Fibroblast of lung (primary cell): Measurements from ENCODE around the gene BTRC.

Experiments
- EZH2 ChIP-seq: IDR thresholded peaks from 2 replicates; pipeline ENCODE4 v1.5.1; 2012; ENCODE audit warnings: low read length, control low read depth, mild to moderate bottlenecking; ENCODE audit errors: missing control alignments
- TF ChIP-seq, protein P1 (sequence below), 2 donors: IDR thresholded peaks in 1 of 2; conservative IDR thresholded peaks in 1 of 2; 1 replicate in 1 of 2; 2 replicates in 1 of 2; pipeline ENCODE4 v1.5.1; 2011 to 2012; ENCODE audit warnings: low read length in 2 of 2, control low read depth in 1 of 2, inconsistent platforms in 1 of 2, low read depth in 1 of 2, mild to moderate bottlenecking in 1 of 2

DNA sequence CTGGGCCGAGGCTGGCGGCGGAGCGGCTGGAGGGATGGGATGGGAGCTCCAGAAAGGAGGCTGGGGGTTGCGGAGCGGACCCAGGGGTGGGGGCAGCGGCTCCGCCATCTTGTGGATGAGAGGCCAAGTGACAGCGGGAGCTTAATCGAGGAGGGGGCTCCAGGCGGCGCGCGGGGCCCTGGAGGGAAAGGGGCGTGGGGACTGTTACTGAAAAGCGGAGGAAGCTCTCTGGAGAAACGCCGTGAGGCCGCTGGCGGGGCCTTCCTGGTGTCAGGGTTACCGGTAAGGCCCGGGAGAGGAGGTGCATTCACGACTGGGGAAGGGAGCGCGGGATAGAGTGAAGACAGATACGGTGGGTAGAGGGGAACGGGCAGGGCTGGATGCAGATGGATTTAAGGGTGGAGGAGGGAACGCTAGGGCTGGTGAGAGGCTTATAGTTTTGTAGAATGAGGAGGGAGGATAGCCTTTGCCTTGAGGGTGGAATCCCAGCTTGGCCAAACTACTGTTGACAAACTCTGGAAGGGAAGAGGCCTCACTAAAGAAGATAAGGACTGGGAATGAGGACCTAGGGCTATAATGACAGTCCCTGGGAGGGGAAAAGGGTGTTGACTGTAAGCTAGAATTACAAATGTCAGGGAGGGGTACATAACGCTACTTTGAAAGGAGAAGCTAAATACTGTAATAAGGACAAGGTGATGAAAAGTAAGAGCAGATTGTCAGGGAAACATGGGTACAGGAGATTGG is 535 bp downstream of the BTRC start:
- TF ChIP-seq, protein P1, sequence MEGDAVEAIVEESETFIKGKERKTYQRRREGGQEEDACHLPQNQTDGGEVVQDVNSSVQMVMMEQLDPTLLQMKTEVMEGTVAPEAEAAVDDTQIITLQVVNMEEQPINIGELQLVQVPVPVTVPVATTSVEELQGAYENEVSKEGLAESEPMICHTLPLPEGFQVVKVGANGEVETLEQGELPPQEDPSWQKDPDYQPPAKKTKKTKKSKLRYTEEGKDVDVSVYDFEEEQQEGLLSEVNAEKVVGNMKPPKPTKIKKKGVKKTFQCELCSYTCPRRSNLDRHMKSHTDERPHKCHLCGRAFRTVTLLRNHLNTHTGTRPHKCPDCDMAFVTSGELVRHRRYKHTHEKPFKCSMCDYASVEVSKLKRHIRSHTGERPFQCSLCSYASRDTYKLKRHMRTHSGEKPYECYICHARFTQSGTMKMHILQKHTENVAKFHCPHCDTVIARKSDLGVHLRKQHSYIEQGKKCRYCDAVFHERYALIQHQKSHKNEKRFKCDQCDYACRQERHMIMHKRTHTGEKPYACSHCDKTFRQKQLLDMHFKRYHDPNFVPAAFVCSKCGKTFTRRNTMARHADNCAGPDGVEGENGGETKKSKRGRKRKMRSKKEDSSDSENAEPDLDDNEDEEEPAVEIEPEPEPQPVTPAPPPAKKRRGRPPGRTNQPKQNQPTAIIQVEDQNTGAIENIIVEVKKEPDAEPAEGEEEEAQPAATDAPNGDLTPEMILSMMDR (conservative IDR thresholded peaks at IDR 0.05 in 1 of 2, IDR thresholded peaks at IDR 0.05 in 1 of 2; ENCODE audit: low read depth in 1 of 2, low read length in 2 of 2), result no peak
- no peak for TF ChIP-seq EZH2
